GM18867 (cell line): ENCODE measurements around the gene ZBTB12.
"Not testable (repeated sequence)": the region's sequence is repeated elsewhere in the genome, so short reads cannot be mapped to it uniquely, and the experiment has no call there.

Experiments
- ATAC-seq: cut with Tn5 transposase; IDR thresholded peaks from one replicate; pipeline ENCODE4 v1.9.1; 2021; ENCODE audit warnings: mild to moderate bottlenecking, moderate library complexity; ENCODE audit not compliant: unreplicated experiment

ZBTB12 gene

DNA sequence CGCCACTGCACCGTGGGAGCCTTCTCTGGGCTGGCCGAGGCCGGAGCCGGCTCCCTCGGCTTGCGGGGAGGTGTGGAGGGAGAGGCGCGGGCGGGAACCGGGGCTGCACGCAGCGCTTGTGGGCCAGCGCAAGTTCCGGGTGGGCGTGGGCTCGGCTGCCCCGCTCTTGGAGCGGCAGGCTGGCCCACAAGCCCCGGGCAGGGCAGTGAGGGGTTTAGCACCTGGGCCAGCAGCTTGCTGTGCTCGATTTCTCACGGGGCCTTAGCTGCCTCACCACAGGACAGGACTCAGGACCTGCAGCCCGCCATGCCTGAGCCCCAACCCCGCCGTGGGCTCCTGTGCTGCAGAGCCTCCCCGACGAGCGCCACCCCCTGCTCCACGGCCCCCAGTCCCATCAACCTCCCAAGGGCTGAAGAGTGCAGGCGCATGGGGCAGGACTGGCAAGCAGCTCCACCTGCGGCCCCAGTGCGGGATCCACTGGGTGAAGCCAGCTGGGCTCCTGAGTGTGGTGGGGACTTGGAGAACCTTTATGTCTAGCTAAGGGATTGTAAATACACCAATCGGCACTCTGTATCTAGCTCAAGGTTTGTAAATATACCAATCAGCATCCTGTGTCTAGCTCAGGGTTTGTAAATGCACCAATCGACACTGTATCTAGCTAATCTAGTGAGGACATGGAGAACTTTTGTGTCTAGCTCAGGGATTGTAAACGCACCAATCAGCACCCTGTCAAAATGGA, 49.7 kb downstream of the ZBTB12 start:
- not testable (repeated sequence) for ATAC-seq

DNA sequence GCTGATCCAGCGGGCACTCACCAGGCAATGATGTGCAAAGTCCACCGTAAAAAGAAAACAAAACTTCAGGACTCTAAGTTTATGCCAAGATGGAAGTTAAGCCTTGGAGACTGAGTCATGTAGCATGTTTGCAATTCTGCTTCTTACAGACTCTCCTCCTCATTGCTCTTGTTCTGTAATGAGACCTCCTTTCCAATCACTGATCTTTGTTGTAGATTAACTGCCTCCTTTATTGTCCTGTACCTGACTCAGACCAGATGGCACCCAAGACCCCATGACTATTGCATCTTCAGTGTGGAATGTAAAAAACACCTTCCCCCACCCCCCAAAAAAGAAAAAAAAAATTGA, 50.4 kb downstream of the ZBTB12 start:
- ATAC-seq = no peak

DNA sequence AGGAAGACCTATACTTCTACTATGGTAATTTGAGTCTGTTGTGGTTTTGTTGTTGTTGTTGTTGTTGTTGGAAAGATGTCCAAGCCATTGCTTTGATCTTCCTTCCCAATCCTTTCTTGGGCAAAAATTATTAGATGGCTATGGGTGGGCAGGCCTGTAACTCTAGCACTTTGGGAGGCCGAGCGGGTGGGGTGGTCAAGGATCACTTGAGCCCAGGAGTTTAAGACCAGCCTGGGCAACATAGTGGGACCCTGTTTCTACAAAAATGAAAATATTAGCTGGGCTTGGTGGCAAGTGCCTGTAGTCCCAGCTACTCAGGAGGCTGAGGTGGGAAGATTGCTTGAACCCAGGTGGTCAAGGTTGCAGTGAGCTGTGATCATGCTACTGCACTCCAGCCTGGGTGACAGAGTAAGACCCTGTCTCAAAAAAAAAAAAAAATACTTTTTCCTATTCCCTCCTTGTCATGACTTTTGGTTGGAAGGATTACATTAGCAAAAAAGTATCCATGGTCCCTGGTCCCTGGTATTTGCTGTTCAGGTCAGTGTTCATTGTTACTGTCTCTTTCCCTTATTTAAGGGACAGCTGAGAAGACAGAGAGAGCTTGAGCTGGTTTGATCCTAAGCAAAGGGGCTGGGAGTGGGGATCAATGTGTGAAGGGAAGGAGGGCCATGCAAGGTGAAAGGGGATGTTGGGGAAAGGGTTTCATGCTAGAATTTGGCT, 51.0 kb downstream of the ZBTB12 start:
- ATAC-seq = no peak
